DMS79 treated with DMSO at 0.1 percent for 48 hours (cell line): Measurements from ENCODE around the gene TUBB8B.
"Not testable (repeated sequence)": the region's sequence is repeated elsewhere in the genome, so short reads cannot be mapped to it uniquely, and the experiment has no call there.

Experiments used
- DNase-seq: peaks from one replicate; lab custom pipeline; 2025; lab: John Stamatoyannopoulos, UW

TUBB8B gene

GRCh38 chr18:49176-49665 lies at the start of gene TUBB8B:
Gene TUBB8B (minus strand): TSS chr18:49615. CDS start chr18:49557, 58 bp downstream.
- DNase-seq, result not testable (repeated sequence)

- not testable (repeated sequence) for DNase-seq
Measured at GRCh38 chr18:97252-97914, 48.0 kb upstream of the TUBB8B start.

- DNase-seq, result not testable (repeated sequence)
Measured at GRCh38 chr18:96767-97131, 47.3 kb upstream of the TUBB8B start.

GRCh38 chr18:96101-96766 lies 46.8 kb upstream of the TUBB8B start:
- not testable (repeated sequence) for DNase-seq

- not testable (repeated sequence) for DNase-seq
Measured at GRCh38 chr18:95580-95979, 46.2 kb upstream of the TUBB8B start.

- DNase-seq, result not testable (repeated sequence)
Measured at GRCh38 chr18:93897-94408, 44.5 kb upstream of the TUBB8B start.

- DNase-seq, result not testable (repeated sequence)
Measured at GRCh38 chr18:91561-91960, 42.1 kb upstream of the TUBB8B start.

- not testable (repeated sequence) for DNase-seq
Measured at GRCh38 chr18:90396-91193, 41.2 kb upstream of the TUBB8B start.

- not testable (repeated sequence) for DNase-seq
Measured at GRCh38 chr18:89124-89523, 39.7 kb upstream of the TUBB8B start.

GRCh38 chr18:84801-85200 lies 35.4 kb upstream of the TUBB8B start:
- not testable (repeated sequence) for DNase-seq

GRCh38 chr18:82626-83209 lies 33.3 kb upstream of the TUBB8B start:
- not testable (repeated sequence) for DNase-seq

- DNase-seq, result not testable (repeated sequence)
Measured at GRCh38 chr18:80881-81280, 31.5 kb upstream of the TUBB8B start.

GRCh38 chr18:80202-80601 lies 30.8 kb upstream of the TUBB8B start:
- DNase-seq, result not testable (repeated sequence)

GRCh38 chr18:75525-76160 lies 26.2 kb upstream of the TUBB8B start:
- not testable (repeated sequence) for DNase-seq

- not testable (repeated sequence) for DNase-seq
Measured at GRCh38 chr18:73181-73777, 23.9 kb upstream of the TUBB8B start.

GRCh38 chr18:67701-68100 lies 18.3 kb upstream of the TUBB8B start:
- DNase-seq, result not testable (repeated sequence)

GRCh38 chr18:64279-64678 lies 14.9 kb upstream of the TUBB8B start:
- DNase-seq, result not testable (repeated sequence)

- not testable (repeated sequence) for DNase-seq
Measured at GRCh38 chr18:63656-64055, 14.2 kb upstream of the TUBB8B start.

GRCh38 chr18:54388-54787 lies 5.0 kb upstream of the TUBB8B start:
- not testable (repeated sequence) for DNase-seq

GRCh38 chr18:48696-49095 lies 719 bp downstream of the TUBB8B start:
- not testable (repeated sequence) for DNase-seq

GRCh38 chr18:13177-13576 lies 36.2 kb downstream of the TUBB8B start:
- DNase-seq, result not testable (repeated sequence)
